Upper lobe of right lung (tissue), 1 donor: ENCODE results near the gene BACH2. TPM values are rescaled to one million over a fixed set of nuclear protein-coding genes. Genes with fewer than 3 reads are reported as not detected.

Source experiments
- ATAC-seq: fragments of 200-7000 bp; cut with Tn5 transposase; one replicate; pipeline ENCODE4 v1.9.1; 2020; ENCODE audit warnings: mild to moderate bottlenecking, moderate library complexity
- DNase-seq: peaks from one replicate; pipeline ENCODE4 v3.0.0-alpha.2; 2020
- H3K27ac ChIP-seq: fragments of 200-600 bp; one replicate; pipeline ENCODE4 v1.8.0; 2022
- H3K27me3 ChIP-seq: fragments of 200-600 bp; one replicate; pipeline ENCODE4 v1.8.0; 2022; ENCODE audit warnings: mild to moderate bottlenecking
- H3K36me3 ChIP-seq: fragments of 200-600 bp; one replicate; pipeline ENCODE4 v1.8.0; 2022
- H3K4me1 ChIP-seq: fragments of 200-600 bp; one replicate; pipeline ENCODE4 v1.8.0; 2022
- H3K4me3 ChIP-seq: fragments of 200-600 bp; one replicate; pipeline ENCODE4 v1.8.0; 2022; ENCODE audit warnings: mild to moderate bottlenecking
- H3K9me3 ChIP-seq: fragments of 200-600 bp; one replicate; pipeline ENCODE4 v1.8.0; 2022
- CTCF ChIP-seq: fragments of 200-600 bp; IDR thresholded peaks from one replicate; pipeline ENCODE4 v1.8.0; 2022; ENCODE audit warnings: antibody characterized with exemption
- intact Hi-C: fragments of 100-400 bp; cut with DNase I; formaldehyde crosslinking; loops from one replicate; pipeline ENCODE4 v1.11.0; 2022
- total RNA-seq: library from RNA; stranded (reverse); fragmentation: NEBNext Ultra II Directional; extraction: Animal tissue kit (Norgen Biotek cat#: 25700); gene quantifications from one replicate; pipeline ENCODE4 v1.2.1, GENCODE V29; 2021
- donor health status: DM: no; HTN: yes; CAD: no; lungs with severe emphysema.

The BACH2 gene
- total RNA-seq, 1 donor from 2014 or later: 4.9 TPM

GRCh38 chr6:89951574-89952104 lies 345.0 kb downstream of the BACH2 start:
- intact Hi-C loops: no loop called here

DNA sequence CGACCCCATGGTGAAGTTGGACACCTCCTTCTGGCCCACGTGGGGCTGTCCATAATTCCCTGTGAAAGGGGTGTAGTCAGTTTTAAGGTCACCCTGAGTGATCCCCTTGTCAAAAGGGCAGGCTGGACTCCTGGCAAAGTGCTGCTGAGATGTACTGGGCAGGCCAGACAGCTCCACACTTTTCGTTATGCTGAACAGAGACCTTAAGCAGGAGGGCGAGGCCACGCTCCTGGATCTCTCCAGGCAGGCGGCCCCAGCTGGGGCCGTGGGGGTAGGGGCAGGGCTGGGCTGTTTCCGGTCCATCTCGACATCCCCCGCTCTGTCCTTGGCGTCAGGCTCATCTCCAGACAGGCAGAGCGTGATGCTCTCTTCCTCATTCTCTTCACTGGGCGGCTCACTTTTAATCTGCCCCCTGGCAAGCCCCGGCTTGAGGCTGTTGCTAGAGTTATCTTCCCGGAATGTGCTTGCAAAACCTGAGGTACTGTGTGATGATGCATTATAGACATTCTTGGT lies 345.7 kb downstream of the BACH2 start:
- Histone ChIP-seq H3K36me3 (no peaks in the 10 kb centered on the region), H3K4me3 (no peak overlapping the region), H3K27me3 (no peaks in the 10 kb centered on the region), H3K4me1 (no peaks in the 10 kb centered on the region), H3K27ac (no peak overlapping the region), H3K9me3 (no peaks in the 10 kb centered on the region)
- no peak for TF ChIP-seq CTCF
- DNase-seq (no peak), ATAC-seq (no peak)
- intact Hi-C loops: no loop called here

More at GRCh38 chr6:89951574-89952104, 345.0 kb downstream of the BACH2 start:
- no peaks in the 10 kb centered on the region for H3K9me3 ChIP-seq
- no peak for ATAC-seq
- H3K4me1 ChIP-seq: no peaks in the 10 kb centered on the region
- H3K4me3 ChIP-seq: no peak overlapping the region
- no peaks in the 10 kb centered on the region for H3K27me3 ChIP-seq
- H3K27ac ChIP-seq: no peak overlapping the region
- no peaks in the 10 kb centered on the region for H3K36me3 ChIP-seq
- no peak for DNase-seq
- no peak for TF ChIP-seq CTCF

GRCh38 chr6:89950446-89950845 lies 346.2 kb downstream of the BACH2 start:
- no peak for ATAC-seq
- no peak overlapping the region for H3K27ac ChIP-seq
- H3K36me3 ChIP-seq: no peaks in the 10 kb centered on the region
- DNase-seq: no peak
- intact Hi-C loops: no loop called here
- no peaks in the 10 kb centered on the region for H3K9me3 ChIP-seq
- no peak overlapping the region for H3K4me3 ChIP-seq
- no peak for TF ChIP-seq CTCF
- H3K4me1 ChIP-seq: no peaks in the 10 kb centered on the region
- H3K27me3 ChIP-seq: no peaks in the 10 kb centered on the region

DNA sequence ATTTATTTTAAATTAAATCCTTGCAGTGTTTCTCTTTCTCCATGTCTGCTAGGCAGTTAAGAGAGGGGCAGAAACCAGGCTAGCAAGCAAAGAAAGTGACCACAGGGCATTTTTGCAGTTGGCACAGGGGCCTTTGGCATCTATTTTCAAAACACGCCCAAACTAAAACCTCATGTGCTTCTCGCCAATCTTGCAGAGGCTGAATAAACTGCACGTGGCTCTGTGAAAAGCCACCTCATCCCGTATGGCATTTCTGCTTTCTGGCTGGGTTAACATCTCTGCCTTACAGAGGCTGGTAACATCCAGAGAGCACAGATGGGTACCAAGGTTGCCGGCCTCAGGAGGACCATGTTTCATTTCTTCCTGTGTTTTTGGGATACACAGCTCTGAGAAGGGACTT lies 347.8 kb downstream of the BACH2 start:
- no peak for DNase-seq
- H3K36me3 ChIP-seq: no peaks in the 10 kb centered on the region
- intact Hi-C loops: loop anchor here (10.0 kb wide), 1 partner anchor 526 kb away; no protein-coding TSS in a partner anchor
- no peak for TF ChIP-seq CTCF
- H3K4me1 ChIP-seq: no peaks in the 10 kb centered on the region
- ATAC-seq: no peak
- H3K27ac ChIP-seq: no peak overlapping the region
- H3K4me3 ChIP-seq: no peak overlapping the region
- H3K9me3 ChIP-seq: no peaks in the 10 kb centered on the region
- no peaks in the 10 kb centered on the region for H3K27me3 ChIP-seq

GRCh38 chr6:89944826-89945407 lies 351.7 kb downstream of the BACH2 start:
- no peak overlapping the region for H3K27ac ChIP-seq
- intact Hi-C loops: loop anchor here (10.0 kb wide), 1 partner anchor 530 kb away; no protein-coding TSS in a partner anchor
- H3K4me1 ChIP-seq: peaks cover 13% of the 10 kb centered on the region
- H3K4me3 ChIP-seq: no peak overlapping the region
- ATAC-seq (no peak), DNase-seq (no peak)
- no peaks in the 10 kb centered on the region for H3K27me3 ChIP-seq
- TF ChIP-seq CTCF: peak; percentile 45
- no peaks in the 10 kb centered on the region for H3K9me3 ChIP-seq
- no peaks in the 10 kb centered on the region for H3K36me3 ChIP-seq
